Right lobe of liver (tissue), 4 donors: Measurements from ENCODE around the gene DHX16.

Experiments
- CTCF ChIP-seq, 4 donors: fragments of 200-600 bp in 3 of 4; fragments of 450-650 bp in 1 of 4; IDR thresholded peaks; one replicate each; pipeline versions ENCODE4 v1.5.1 to v1.8.0; 2016 to 2022; ENCODE audit warnings: antibody characterized with exemption in 4 of 4, mild to moderate bottlenecking in 2 of 4
- POLR2A ChIP-seq: fragments of 450-650 bp; IDR thresholded peaks from one replicate; pipeline ENCODE4 v1.6.1; 2017; ENCODE audit warnings: antibody characterized with exemption, mild to moderate bottlenecking
- donor health status: DM: no; HTN: no; CAD: no.
- donor health status: DM: no; HTN: no; CAD: no.
- donor health status: DM: no; HTN: yes; CAD: no.

DNA sequence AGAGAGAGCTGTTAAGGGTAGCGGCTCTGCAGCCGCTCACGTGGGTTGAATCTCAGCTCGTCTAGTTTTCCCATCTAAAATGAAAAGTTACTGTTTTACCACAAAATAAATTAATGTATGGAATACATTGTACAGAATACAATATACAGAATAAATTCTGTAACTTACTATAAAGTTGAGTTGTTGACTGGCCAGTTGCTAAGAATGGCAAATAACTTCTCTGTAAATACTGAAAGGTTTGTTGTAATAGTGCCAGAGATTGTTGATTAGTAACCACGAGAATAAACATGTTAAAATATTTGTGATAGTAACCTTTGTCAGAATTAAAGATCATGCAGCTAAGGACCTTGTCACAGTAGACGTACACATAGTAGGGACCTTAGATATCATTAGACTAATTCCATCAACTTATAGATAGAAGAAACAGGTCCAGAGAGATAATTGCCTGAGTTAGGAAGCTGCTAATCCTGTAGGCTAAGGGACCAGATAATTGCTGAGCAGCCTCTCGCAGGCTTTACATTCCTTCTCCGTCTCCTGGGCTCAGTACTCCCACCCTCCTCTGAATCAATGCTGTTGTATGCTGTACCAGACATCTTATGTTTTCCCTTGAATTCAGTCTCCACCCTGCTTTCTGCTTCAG lies 18.5 kb upstream of the DHX16 start:
- TF ChIP-seq CTCF (IDR thresholded peaks at IDR 0.05) = no peak
- no peak for TF ChIP-seq POLR2A
